GM19455 (cell line): ENCODE measurements around the gene ARHGEF12.

ENCODE experiments used
- ATAC-seq: cut with Tn5 transposase; IDR thresholded peaks from one replicate; pipeline ENCODE4 v1.9.1; 2021; ENCODE audit not compliant: unreplicated experiment

The ARHGEF12 gene

GRCh38 chr11:120532082-120532831 is 196.0 kb downstream of the ARHGEF12 start:
- no peak for ATAC-seq

GRCh38 chr11:120532832-120533196 is 196.6 kb downstream of the ARHGEF12 start:
- no peak for ATAC-seq

- ATAC-seq, result no peak
Observed at GRCh38 chr11:120536091-120536796, 200.0 kb downstream of the ARHGEF12 start.

GRCh38 chr11:120536797-120537169 is 200.6 kb downstream of the ARHGEF12 start:
- no peak for ATAC-seq

- no peak for ATAC-seq
Observed at GRCh38 chr11:120537996-120538395, 201.8 kb downstream of the ARHGEF12 start.

- ATAC-seq, result no peak
Observed at GRCh38 chr11:120538707-120539106, 202.5 kb downstream of the ARHGEF12 start.
